Smooth muscle cell of the coronary artery (primary cell): ENCODE measurements around the gene GOLGA6L7. TPM values are rescaled to one million over a fixed set of nuclear protein-coding genes. Genes with fewer than 3 reads are reported as not detected.

Source experiments
- total RNA-seq: library from RNA; depleted of rRNA; stranded (reverse); fragments of >200 nt; gene quantifications from 2 replicates; pipeline ENCODE4 v1.2.3, GENCODE V29; 2014; ENCODE audit warnings: low replicate concordance

Gene GOLGA6L7
- not detected in 2 replicates for total RNA-seq

GRCh38 chr15:28848521-28848920, at the start of gene GOLGA6L7:
Gene GOLGA6L7 (minus strand): TSS chr15:28848644. CDS start chr15:28848549, 95 bp downstream.

GRCh38 chr15:28885630-28886430, 37.4 kb upstream of the GOLGA6L7 start, which contains the start of gene APBA2:
Gene APBA2 (plus strand): TSS chr15:28885974. CDS start chr15:29053885, 167,911 bp downstream.

Other genes starting within 250 kb of the GOLGA6L7 start
- 0.23 and 0.45 TPM in 2 replicates for gene GOLGA8M, start 136.2 kb downstream of the GOLGA6L7 start, total RNA-seq
- gene APBA2, start 37.3 kb upstream of the GOLGA6L7 start, total RNA-seq: 20.4 and 20.6 TPM in 2 replicates